ENCODE data around the gene CCDC88C.
"Not testable (repeated sequence)": the region's sequence is repeated elsewhere in the genome, so short reads cannot be mapped to it uniquely, and the experiment has no call there.

CCDC88C gene

DNA sequence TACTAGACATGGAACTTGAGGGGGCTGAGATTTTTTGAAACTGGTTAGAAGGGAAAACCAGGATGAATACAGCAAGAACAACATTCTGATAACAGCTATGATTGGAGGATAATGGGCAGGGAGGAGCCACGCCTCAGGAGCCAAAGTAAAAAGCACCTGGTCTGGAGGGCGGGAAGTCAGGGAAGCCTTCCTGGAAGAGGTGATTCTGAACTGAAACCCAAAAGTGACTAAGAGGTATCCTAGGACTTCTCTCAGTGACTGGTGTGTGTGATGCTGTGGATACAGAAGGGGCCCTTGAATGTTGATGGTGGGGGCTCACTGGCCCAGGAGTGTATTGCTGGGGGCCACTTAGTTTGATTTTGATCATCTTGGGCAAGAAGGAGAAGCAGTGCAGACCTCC lies 154.3 kb downstream of the CCDC88C start:
- no peak for DNase-seq

DNA sequence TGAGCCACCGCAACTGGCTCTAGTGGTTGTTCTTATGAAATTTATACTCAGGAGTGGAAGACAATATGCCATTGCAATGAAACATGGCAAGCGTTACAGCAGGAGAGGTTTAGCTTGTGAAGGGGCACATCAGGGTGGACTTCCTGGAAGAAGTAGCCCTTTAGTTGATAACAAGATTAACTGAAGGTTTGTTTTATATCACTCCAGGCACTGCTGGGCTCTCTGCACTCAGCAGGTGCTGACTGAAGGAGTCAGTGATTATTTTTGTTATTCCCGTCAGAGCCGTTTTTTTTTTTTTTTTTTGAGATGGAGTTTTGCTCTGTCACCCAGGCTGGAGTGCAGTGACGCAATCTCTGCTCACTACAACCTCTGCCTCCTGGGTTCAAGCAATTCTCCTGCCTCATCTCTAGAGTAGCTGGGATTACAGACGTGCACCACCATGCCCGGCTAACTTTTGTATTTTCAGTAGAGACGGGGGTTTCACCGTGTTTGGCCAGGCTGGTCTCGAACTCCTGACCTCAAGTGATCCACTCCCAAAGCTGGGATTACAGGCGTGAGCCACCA lies 155.6 kb downstream of the CCDC88C start:
- DNase-seq, result no peak

DNA sequence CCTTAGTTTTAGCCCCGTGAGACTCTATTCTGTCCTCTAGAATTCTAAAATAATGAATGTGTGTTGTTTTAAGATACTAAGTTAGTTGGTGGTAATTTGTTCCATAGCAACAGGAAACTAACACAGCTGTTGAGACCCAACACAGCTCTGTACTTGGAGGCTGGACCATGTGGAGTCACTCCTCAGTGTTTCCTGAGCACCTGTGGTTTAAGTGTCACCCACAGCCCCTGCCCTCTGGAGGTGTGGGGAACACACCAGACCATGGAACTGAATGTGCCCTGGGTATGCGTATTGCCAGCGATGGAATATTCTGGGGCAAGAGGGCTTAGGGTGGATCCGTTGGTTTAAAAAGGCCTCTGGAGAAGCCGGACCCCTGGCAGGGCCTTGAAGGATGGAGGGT lies 156.5 kb downstream of the CCDC88C start:
- peak; percentile 58 for DNase-seq

DNA sequence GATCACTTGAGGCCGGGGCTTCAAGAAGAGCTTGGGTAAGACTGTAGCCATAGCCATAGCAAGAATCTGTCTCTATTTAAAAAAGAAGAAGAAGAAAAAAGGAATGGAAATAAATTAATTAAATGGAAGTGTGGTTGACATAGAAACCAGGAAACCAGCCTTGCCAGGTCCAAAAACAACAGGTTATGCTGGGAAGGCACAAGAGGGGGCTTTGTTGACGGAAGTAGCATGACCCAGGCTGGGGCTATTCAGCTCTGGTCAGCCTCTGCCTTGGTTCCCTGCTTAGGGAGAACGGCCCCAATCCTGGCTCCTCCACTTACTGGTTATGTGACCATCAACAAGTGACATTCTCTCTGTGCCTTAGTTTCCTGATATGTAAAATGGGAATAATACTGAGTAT lies 158.7 kb downstream of the CCDC88C start:
- DNase-seq, result no peak

DNA sequence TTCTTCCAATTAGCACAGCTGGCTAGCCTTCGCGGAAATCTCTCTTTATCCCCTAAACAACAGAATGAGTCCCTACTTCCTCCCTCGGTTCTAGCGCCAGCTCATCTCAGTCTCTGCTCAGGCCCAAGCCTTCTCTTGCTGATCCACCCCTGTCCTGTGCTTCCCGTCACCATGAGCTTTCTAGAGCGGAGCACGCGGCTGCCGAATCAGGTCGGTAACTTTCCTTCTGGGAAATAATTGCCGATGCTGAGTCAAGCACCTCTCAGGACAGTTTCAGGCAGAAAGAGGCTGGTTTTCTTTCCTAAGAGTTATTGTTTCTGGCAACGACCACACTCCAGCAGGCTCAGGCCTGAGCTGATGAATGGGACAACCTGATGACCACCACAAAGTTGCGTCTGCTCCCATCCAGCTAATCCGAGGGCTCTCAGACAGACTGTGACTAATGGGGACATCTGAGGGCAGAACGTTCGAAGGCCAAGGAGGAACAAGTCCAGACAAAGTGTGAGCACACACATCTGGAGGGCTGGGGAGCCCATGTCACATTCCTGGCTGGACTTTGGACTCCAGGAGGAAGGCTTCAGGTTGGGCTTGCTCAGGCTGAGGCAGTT lies 159.5 kb downstream of the CCDC88C start:
- DNase-seq, result no peak

DNA sequence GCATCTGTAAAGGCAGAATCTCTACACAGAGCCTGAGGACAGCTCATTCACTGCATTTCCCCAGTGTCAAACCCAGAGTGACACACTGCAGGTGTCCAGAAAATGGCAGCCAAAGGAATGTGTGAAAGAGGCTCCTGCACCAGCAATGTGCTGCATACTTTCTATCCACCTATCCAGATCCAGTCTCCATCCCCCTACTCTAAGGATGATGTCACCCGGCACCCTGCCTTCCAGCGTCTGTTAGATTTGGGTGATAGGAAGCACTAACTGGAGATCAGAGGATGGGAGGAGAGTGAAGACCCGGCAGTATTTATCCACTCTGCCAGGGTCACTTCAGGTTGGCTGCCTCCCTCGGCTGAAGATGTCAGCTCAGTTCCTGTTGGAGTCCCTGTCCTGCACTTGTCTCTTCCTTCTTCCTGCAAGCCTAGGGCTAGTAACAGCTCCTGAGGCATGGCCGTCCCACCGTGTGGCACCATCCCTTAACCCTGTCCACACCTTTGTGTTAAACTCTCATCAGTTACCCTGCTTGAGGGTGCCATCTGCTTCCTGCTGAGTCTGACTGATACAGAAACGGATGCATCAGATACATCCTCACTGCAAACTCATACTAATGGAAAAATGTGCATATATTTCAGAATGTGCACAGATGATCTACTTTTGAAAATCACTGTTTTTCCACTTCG lies 160.2 kb downstream of the CCDC88C start:
- DNase-seq, result no peak

DNA sequence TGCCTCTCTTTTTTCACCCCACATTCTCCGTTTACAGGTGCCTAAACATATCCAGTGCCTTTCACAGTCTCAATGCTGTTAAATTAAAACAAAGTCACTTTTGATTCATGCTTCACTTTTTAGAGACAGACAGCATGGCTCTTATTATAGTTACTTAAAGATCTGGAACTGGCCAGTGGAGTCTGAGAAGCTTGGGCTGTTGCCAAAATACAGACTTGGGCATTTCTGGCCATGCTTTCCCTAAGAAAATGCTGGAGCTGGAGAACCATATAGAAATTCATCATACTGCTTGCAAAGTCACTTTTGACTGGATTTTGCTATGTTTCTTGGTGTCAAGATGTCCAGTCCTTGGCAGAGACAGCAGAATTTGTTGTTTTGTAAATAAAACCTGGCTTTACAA lies 161.0 kb downstream of the CCDC88C start:
- DNase-seq, result no peak

DNA sequence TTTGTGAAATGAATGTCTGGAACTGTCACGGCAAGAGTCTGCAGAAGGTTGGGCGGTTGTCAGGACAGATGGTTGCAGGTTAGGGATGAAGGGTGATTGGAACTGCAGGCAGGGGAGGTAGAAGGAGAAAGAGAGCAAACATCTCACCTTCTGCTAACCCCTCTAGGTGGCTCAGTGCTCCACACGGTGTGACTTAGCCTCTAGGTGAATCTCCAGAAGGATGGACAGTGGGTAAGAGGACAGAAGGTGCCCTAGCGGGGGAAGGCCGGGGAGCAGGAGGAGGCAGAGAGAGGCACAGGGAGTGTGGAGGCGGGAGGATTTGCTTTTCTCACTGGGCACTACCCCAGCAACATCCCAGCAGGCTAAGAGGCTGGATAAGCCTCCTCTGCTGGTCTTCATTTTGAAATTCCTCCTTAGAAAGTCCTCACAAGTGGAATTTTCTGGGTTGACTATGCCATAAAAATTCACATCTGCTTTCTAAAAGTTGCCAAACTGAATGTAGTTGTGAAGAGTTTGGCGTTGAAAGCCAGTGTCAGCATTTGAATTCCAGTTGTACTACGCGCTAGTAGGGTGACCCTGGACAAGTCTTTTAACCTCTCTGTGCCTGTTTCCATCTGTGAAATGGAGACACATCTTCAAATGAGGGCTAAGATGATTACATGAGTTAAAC lies 162.5 kb downstream of the CCDC88C start:
- DNase-seq, result no peak

DNA sequence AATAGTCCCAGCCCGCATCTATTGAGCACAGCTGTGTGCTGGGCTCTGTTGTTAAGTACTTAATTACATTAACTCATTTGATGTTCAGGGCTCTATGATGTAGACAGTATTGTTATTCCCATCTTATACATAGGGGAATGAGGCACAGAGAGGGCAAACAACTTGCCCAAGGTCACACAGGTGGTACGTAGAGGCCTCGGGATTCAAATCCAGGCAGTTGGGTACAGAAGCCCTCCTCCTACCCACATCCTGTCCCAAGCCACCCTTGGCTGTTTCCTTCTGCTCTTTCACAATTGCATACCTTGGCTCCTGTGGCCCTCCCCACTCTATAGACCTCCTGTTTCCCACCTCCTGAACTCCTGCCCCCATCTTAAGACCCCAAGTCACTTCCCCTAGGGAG lies 163.2 kb downstream of the CCDC88C start:
- DNase-seq, result peak; percentile 45

DNA sequence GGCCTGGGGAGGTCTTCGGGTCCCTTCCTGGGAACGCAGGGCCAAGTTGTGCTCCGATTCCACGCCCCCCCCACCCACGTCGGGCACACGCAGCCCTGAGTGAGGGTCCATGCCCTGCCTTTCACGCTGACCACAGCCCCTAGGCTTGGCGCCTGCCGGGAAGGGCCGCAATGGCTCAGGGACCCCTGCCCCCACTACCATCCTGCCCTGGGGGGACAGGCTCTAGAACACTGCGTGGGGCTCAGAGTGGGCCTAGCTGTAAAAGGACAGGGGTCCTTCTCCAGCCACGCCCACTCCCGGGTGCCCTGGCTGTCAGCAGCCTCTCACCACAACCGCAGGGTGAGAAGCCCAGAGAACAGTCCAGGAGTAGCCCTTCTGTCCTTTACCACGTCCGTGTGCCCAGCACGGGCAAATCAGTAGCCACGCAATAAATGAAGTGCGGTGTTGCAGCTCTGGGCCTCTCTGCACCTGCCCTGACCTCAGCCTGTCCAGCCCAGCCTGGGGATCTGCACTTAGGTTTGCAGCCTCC lies 163.8 kb downstream of the CCDC88C start:
- DNase-seq, result no peak

DNA sequence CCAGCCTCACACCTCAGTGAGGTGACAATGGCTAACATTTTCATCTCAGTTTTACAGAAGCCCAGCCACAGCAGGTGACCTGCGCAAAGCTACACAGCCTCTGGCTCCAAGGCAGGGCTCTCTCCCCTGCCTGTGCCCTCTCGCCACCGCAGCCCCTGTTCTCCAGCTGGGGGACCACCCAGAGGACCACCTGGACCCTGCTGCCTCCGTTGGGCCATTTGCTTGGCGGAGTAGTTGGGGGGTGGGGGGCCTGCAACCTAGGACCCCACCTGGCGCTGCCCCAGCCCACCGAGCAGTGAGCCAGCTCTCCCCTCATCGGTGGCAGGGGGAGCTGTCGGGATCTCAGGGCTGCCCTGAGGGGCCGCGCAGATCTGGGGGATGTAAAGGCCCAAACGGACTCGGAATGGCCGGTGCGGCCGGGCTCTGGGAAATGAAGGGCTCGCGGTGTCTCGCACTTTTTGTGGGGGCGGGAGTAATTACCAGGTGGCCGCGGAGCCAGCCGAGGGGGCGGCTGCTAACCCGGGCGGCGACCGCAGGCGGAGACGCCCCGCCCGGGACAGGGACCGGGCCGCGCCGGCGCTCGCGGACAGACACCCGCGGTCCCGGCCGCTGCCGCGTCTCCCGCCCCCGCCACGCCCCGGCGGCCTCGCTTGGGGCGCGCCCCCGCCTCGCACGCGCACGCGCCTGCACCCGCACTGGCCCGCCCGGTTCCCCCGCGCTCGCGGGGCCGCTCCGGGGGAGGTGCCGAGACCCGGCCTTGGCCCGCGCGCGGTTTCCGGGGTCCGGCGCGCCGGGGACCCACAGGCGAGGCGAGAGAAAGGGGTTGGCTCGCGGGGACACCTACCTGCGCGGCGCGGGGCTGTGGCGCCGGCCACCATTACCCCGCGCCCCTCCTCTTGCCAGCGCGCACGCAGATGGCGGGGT lies 164.5 kb downstream of the CCDC88C start:
- DNase-seq, result peak; percentile 69

DNA sequence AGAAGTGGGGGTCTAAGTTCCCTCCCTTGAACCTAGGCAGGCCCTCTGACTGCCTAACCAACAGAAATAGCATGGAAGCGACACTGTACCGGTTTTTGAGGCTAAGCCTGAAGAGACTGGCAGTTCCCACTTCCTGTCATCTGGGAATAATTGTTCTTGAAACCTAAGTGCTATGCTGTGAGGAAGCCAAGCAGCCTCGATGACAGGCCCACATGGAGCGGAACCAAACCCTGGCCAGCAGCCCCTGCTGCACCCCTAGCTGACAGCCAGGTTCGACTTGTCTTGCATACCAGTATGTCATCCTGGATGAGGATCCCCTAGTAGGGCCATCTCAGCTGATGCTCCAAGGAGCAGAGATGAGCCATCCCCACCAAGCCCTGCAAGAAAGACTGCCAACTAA lies 166.7 kb downstream of the CCDC88C start:
- no peak for DNase-seq

DNA sequence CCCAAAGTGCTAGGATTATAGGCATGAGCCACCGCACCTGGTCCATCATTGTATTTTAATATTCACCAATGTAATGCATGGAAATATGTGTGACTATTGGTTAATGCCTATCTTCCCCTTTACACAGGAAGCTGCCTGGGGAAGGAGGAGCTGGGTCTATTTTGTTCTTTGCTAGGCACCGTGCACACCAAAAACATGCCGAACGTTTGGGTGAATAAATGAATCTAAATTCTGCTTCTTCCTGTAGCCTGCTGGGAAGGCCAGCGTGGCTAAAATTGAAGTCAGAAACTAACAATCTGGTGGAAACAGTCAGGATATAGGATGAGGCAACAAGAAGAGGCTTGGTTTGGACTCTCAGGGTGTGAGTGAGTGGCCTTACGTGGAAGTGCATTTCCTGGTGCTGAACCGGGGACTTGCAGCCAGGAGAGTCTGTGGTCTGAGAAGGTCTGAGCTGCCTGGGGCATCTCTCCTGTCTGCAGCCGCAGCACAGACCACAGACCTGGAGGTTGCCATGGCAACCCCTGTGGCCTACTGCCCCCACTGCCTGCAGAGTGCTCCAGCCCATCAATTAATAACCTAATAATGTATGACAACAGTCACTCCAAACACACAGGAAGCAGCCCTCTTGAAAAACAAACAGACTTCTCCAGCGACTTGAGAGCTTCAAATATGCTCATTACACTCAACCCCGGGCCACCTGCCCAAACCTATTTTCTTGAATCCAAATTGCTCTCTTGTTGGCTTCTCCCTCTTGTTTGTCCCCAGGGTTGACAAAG lies 167.6 kb downstream of the CCDC88C start:
- DNase-seq, result peak; percentile 75

DNA sequence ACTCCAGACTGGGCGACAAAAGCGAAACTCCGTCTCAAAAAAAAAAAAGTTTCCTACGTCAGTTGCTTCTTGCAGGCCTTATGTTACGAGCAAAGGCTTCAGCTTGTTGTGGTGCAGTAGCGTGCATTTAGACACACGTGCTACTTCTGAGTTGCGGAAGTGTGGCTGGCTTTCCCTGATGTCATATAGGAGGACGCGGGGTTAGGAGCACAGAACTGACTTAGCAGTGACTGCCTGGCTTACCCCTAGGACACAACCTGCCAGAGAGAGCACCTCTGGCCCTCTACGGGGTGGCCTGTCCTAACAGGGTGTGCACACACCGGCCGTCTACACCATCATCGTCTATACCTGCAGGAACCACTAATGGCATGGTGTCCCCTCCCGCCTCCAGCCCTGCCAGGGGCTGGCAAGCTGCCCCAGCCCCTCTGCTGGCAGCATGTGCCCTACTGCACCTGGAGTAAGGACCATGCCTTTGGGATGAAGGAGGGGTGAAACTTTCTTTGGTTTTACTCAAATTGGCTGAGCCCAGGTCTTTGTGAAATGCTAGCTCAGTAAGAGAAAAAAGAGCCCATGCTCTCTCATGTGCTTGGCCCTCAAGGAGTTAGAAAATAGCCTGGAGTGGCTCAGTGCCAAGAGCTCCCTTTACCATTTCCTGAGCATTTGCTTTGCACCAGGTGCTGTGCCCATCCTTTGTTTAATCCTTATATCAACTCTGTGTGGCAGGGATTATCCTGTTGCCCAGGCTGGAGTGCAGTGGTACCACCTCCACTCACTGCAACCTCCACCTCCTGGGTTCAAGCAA lies 171.4 kb downstream of the CCDC88C start:
- DNase-seq, result peak; percentile 90

DNA sequence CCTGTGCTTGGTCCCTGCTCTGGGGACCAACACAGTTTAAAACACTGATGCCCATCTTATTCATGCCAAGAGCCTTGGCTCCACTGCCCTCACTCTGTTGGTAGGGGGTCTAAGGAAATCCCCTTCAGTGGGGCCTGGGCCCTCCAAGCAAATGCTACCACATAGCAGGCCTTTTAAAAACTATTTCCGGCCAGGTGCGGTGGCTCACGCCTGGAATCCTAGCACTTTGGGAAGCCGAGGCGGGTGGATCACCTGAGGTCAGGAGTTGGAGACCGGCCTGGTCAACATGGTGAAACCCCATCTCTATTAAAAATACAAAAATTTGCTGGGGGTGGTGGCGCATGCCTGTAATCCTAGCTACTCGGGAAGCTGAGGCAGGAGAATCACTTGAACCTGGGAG lies 172.0 kb downstream of the CCDC88C start:
- DNase-seq, result not testable (repeated sequence)

DNA sequence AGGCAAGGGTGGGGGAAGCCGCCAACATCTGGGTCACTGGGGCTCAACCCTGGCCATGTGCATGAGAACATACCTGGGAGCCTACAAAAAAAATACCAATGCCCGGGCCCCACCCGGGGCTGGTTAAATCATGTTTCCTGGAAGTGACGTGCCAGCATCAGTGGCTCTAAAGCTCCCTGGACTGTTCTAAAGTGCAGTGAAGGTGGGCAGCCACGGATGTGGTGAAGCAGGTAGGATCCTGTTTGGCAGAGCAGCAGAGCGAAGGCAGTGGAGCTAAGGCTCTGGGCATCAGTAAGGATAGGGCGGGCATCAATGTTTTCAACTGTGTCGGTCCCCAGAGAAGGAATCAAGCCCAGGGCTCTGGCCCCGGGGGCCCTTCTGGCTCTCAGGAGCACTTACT lies 172.6 kb downstream of the CCDC88C start:
- DNase-seq, result peak; percentile 88

DNA sequence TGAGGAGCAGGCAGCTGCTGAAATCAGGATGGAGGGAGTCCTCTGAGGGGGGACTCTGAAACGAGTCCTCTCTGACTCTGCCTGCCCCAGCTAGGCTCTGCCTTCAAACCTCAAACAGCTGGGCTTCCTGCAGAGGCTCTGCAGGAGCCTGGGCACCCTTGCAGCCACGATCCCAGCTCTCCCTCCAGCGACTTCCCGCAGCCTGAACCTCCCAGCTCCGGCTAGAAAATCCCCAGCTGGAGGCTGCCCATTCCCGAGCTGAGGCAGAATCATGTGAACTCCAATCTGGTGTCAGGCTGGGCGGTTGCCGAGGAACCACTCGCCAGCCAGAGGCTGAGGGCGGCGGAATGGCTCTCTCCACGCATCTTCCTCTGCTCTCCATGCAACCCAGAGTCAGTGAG lies 173.1 kb downstream of the CCDC88C start, which contains the start of gene GPR68:
TSS of gene GPR68 (minus strand) at position 204 of the 401 bp plus-strand sequence. CDS start 9,654 bp downstream, outside the sequence.
- peak; percentile 41 for DNase-seq

DNA sequence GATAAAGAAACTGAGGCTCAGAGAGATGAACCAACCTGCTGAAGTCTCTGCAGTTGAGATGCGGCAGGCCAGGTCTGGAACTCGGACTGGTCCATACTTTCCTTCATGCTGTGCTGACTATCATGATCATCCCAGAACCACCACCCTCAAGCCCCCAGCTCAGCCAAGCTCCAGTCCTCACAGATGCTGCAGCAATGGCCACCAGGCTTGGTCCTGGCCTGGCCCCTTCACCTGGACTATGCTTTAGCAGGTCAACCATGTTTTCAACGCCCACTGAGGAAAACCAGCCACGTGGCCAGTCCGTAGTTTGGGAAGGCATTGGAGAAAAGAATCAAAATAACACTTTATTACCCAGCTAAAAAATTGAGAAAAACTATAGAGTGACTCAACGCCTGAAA lies 174.5 kb downstream of the CCDC88C start:
- no peak for DNase-seq

DNA sequence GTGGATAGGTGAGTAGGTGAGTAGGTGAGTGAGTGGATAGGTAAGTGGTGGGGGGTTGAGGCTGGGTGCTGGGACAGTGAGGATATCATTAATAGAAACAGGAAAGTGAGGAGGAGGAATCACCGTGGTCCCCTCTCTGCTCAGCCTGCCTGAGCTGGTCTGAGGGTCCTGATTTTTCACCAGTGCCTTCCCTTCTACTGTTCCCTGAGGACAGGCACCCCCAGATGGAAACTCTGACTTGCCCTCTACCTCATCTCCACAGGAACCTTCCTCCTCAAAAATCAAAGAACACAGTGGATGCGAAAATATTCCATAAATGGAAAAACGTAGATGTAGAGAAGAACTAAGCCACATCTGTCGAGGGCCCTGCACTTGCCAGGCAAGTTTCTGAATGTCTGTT lies 175.0 kb downstream of the CCDC88C start:
- no peak for DNase-seq

DNA sequence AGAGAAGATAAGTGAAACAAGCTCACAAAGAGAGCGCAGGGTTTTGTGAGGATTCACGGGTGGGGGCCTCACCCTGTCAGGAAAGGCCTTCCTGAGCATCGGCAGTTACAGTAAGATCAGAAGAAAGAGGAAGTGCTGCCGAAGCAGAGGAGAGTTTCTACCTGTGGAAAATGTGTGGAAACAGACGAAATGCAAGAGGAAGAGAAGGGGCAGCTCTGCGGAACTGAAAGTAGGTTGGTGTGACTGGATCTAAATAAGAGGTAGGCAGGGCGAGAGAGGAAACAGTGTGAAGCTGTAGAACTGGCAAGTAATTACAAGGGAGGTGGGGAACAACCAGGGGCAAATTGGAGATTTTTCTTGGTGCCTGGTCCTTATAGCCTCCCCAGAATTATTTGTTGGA lies 175.8 kb downstream of the CCDC88C start:
- peak; percentile 55 for DNase-seq

DNA sequence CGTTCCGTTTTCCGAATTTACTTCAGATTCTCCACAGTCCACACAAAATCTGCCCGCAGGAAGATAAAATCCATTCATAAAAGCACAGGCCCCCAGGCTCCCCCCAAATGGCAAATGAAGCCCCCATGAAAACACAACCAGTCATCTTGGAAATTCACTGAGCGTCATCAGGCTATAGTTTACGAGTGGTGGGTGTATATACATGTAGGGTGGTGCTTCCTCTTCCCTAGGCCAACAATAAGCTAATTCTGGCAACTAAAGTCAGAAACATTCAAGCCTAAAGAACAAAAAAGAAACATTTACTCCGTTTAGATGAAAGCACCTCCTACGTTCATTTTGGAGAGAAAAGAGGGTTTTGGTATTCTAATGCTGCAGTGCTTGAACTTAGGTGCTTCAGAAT lies 179.0 kb downstream of the CCDC88C start:
- DNase-seq, result no peak

Data from CD4-positive, alpha-beta T cell treated with Interleukin-21 for 1 hour (primary cell).